Heart left ventricle (tissue), 13 donors: ENCODE data around the gene UBE2D3.

Experiments used
- CTCF ChIP-seq, 12 donors: fragments of 200-600 bp; sonication (generic) in 4 of 12; IDR thresholded peaks; one replicate each; pipeline versions ENCODE4 v1.5.0 to v1.8.0; 2018 to 2022; ENCODE audit warnings: antibody characterized with exemption in 12 of 12, mild to moderate bottlenecking in 5 of 12
- POLR2A ChIP-seq, 2 donors: fragments of 450-650 bp; IDR thresholded peaks; one replicate each; pipeline ENCODE4 v1.6.1; 2017; ENCODE audit warnings: antibody characterized with exemption in 2 of 2, mild to moderate bottlenecking in 2 of 2, moderate library complexity in 2 of 2
- donor health status: ischemic (EF 13 %, LVEDD 7.1; RV severe dilation, severe dysfunction).
- donor health status: DM: no; HTN: yes; CAD: no.
- donor health status: DM: no; HTN: no; CAD: no.
- donor health status: ischemic (EF 25% LVEDD 6.9; RV normal size, moderate dysfunction).
- donor health status: ischemic (EF 25% LVEDD 5.7; RV mildly dilated, moderate dysfunction).
- donor health status: ischemic (EF 35%, LVEDD 5.7; RV mildly dilated, moderate dysfunction).
- donor health status: nonischemic (EF 11% LVEDD 7.7; RV severe dilation, severe dysfunction).
- donor health status: DM: yes; HTN: yes; CAD: no.
- donor health status: PGD.
- donor health status: ischemic (EF 29% LVEDD 5.4; RV normal size, mild dysfunction).
- donor health status: nonischemic (EF 23%, LVEDD 6.1; RV moderate dilation, normal function).

GRCh38 chr4:102751941-102752340 lies 75.4 kb downstream of the UBE2D3 start:
- TF ChIP-seq POLR2A (IDR thresholded peaks at IDR 0.05) (no peak), CTCF (IDR thresholded peaks at IDR 0.05) (no peak)
